Esophagus muscularis mucosa (tissue), 4 donors: Measurements from ENCODE around the gene CNPPD1. TPM values are rescaled to one million over a fixed set of nuclear protein-coding genes. Genes with fewer than 3 reads are reported as not detected.

Experiments used
- DNase-seq: peaks from one replicate; pipeline ENCODE4 v3.0.0-alpha.2; 2017; ENCODE audit errors: extremely low spot score
- H3K27ac ChIP-seq, 4 donors: fragments of 200-600 bp; sonication (generic); replicated peaks in 1 of 4; 1 replicate in 3 of 4; 2 replicates in 1 of 4; pipeline ENCODE4 v1.5.1; 2016 to 2019; ENCODE audit warnings: mild to moderate bottlenecking in 1 of 4
- H3K27me3 ChIP-seq, 4 donors: fragments of 200-600 bp; sonication (generic); one replicate each; pipeline versions ENCODE4 v1.5.1 to v1.6.0; 2016 to 2019
- H3K36me3 ChIP-seq, 4 donors: fragments of 200-600 bp; sonication (generic); one replicate each; pipeline ENCODE4 v1.5.1; 2016 to 2019
- H3K4me1 ChIP-seq, 4 donors: fragments of 200-600 bp; sonication (generic); one replicate each; pipeline ENCODE4 v1.5.1; 2016 to 2019
- H3K4me3 ChIP-seq, 4 donors: fragments of 200-600 bp; sonication (generic); 1 replicate in 2 of 4; 2 replicates in 2 of 4; pipeline ENCODE4 v1.5.1; 2016 to 2019; ENCODE audit warnings: mild to moderate bottlenecking in 4 of 4, moderate library complexity in 1 of 4
- H3K9me3 ChIP-seq, 4 donors: fragments of 200-600 bp; sonication (generic); 1 replicate in 3 of 4; 2 replicates in 1 of 4; pipeline ENCODE4 v1.5.1; 2016 to 2019
- EP300 ChIP-seq: sonication (generic); formaldehyde crosslinking; IDR thresholded peaks from one replicate; pipeline ENCODE4 v1.6.1; 2017; ENCODE audit warnings: antibody characterized with exemption
- POLR2A ChIP-seq: fragments of 450-650 bp; IDR thresholded peaks from one replicate; pipeline ENCODE4 v1.6.1; 2017; ENCODE audit warnings: antibody characterized with exemption, moderate library complexity, mild to moderate bottlenecking, low read depth
- POLR2AphosphoS5 ChIP-seq, 2 donors: sonication (generic); formaldehyde crosslinking; IDR thresholded peaks; one replicate each; pipeline ENCODE4 v1.6.1; 2017; ENCODE audit warnings: antibody characterized with exemption in 2 of 2
- WGBS: methylation state at CpG from one replicate; pipeline ENCODE4 v1.1.5; 2018; 5-methylcytosine and 5-hydroxymethylcytosine counted together
- intact Hi-C: fragments of 100-400 bp; cut with DNase I; formaldehyde crosslinking; loops from one replicate; pipeline ENCODE4 v1.15.1; 2023
- total RNA-seq, 4 donors: library from RNA; depleted of rRNA; stranded (reverse); fragments of >200 nt; gene quantifications; one replicate each; pipeline versions ENCODE4 v1.1.0 to v1.2.1, GENCODE V29; 2016
- TF ChIP-seq, protein P1 (sequence below), 3 experiments: fragments of 200-600 bp in 2 of 3; fragments of 450-650 bp in 1 of 3; sonication (generic) in 2 of 3; IDR thresholded peaks; one replicate each; pipeline ENCODE4 v1.5.1; 2017 to 2019; ENCODE audit warnings: antibody characterized with exemption in 3 of 3, mild to moderate bottlenecking in 2 of 3, moderate library complexity in 1 of 3

CNPPD1 gene
- total RNA-seq: 10 to 100 TPM; 41.9 to 98.0 (median 61.9) TPM

DNA sequence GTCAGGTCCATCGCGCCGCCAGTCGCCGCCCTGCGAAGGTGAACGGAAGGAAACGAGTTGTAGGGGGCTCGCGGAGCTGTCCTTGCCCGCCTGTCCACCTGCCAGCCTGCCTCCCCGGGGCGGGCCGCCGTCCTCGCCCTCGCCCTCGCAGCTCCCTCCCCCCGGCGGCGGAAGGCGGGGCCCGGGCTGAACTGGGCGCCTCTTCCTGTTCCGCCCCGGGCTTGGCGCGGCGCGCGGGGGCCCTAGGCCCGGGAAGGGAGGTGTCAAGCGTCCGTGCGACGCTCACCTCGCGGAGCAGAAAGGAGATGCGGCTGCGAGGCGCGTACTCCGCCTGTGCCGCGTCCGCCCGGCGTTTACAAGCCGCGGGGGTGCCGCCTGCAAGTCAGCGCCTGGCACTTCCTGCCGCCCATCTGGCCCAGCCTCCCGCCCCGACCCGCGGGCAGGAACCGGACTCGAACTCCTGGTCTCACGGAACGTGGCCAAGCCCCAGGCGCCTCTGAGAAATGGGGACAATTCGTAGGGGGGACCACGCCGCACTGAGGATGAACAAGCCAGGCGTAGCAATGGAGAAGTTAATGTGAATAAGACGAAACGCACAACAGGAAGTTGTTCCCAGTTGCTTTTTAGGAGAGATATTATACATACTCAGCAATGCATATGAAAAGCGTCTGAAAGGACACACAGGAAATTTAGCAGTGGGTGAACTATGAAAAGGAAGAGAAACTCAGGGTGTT, at the start of gene CNPPD1:
CNPPD1 (minus strand) TSS at position 108 of the 734 bp plus-strand sequence; CDS start at position 11, 97 bp downstream.
- TF ChIP-seq POLR2A (peak; percentile 93), POLR2AphosphoS5 (IDR thresholded peaks at IDR 0.05) (peak; percentile 96 to 98), EP300 (no peak)
- TF ChIP-seq, protein P1, sequence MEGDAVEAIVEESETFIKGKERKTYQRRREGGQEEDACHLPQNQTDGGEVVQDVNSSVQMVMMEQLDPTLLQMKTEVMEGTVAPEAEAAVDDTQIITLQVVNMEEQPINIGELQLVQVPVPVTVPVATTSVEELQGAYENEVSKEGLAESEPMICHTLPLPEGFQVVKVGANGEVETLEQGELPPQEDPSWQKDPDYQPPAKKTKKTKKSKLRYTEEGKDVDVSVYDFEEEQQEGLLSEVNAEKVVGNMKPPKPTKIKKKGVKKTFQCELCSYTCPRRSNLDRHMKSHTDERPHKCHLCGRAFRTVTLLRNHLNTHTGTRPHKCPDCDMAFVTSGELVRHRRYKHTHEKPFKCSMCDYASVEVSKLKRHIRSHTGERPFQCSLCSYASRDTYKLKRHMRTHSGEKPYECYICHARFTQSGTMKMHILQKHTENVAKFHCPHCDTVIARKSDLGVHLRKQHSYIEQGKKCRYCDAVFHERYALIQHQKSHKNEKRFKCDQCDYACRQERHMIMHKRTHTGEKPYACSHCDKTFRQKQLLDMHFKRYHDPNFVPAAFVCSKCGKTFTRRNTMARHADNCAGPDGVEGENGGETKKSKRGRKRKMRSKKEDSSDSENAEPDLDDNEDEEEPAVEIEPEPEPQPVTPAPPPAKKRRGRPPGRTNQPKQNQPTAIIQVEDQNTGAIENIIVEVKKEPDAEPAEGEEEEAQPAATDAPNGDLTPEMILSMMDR (IDR thresholded peaks at IDR 0.05): no peak
- peaks cover 44 to 61% (median 60%) of the 10 kb centered on the region in 4 donors for H3K36me3 ChIP-seq
- H3K27me3 ChIP-seq: no peaks in the 10 kb centered on the region
- 0% methylated on average over 10 of the region's 69 CpGs for WGBS
- H3K27ac ChIP-seq: peak within 1 kb of the TSS; percentile 95 to 100 (median 96)
- H3K9me3 ChIP-seq: no peaks in the 10 kb centered on the region
- DNase-seq: peak; percentile 94
- peak within 1 kb of the TSS; percentile 95 to 100 (median 96) for H3K4me3 ChIP-seq
- intact Hi-C loops: loop anchor here (10.0 kb wide), 1 partner anchor 208 kb away; the partner anchor contains the start of gene DNPEP
- peaks cover 25 to 59% (median 46%) of the 10 kb centered on the region in 4 donors for H3K4me1 ChIP-seq

DNA sequence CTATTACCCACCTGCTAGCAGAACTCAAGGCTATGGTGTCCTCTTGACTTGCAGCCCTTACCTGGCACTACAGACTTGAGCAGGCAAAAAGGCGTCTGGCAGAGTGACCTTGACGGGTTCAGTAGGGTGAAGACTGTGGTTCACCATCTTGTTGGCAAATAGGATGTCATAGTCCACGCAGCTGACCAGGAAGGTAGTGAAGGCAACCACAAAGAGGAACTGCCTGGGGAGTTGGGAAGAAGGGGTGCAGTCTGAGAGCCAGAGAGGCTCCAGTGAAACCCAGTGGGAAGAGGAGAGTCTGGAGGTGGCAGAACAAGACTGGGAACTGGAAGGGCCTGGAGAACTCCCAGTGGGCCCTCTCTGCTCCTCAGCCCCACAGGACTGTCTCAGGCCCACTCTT, 48.6 kb upstream of the CNPPD1 start:
- H3K4me3 ChIP-seq: no peak overlapping the region
- H3K27me3 ChIP-seq: no peaks in the 10 kb centered on the region
- H3K36me3 ChIP-seq: peaks cover 49 to 73% (median 69%) of the 10 kb centered on the region in 4 donors
- peaks cover 14 to 43% (median 23%) of the 10 kb centered on the region in 4 donors for H3K4me1 ChIP-seq
- TF ChIP-seq, protein P1 (IDR thresholded peaks at IDR 0.05): no peak
- TF ChIP-seq POLR2A (no peak), EP300 (no peak)
- intact Hi-C loops: no loop called here
- 90% methylated on average over 3 of the region's 3 CpGs for WGBS
- no peak overlapping the region for H3K27ac ChIP-seq
- no peak for DNase-seq
- no peaks in the 10 kb centered on the region for H3K9me3 ChIP-seq

DNA sequence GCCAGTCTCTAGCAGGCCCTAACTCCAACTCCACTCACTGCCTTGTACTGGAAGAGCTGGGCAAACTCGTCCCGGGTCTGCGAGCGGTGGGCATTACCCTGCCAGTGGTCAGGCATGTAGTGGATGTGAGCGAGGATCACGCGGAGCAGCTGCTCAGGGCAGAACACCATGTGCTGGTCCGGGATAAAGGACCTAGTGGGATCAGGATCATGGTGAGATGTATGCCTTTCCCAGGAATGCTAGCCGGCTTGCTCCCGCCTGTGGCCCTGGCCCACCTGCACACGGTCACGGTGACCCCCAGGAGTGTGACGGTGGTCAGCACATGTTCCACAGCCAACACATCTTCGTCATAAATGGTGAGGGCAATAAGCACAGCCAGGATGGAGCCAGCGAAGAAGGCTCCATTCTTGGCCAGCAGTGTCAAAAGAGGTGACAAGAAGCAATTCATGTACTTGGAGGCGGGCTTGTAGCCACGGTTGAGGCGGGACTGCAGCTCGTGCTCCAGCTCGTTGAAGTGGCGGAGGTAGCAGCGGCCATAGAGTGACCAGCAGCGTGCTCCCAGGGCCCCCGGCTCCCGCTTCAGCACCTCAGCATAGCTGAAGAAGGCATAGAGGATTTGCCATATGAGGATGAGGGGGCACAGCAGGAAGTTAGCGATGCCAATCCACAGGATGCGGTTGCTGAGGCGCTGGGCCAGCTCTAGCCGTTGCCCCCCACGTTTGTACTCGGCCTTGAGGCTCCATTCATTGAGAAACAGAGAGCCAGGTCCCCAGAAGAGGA, 47.3 kb upstream of the CNPPD1 start:
- peaks cover 55 to 83% (median 77%) of the 10 kb centered on the region in 4 donors for H3K36me3 ChIP-seq
- WGBS: 92% methylated on average over 30 of the region's 31 CpGs
- TF ChIP-seq, protein P1 (IDR thresholded peaks at IDR 0.05): no peak
- TF ChIP-seq POLR2A (no peak), EP300 (no peak), POLR2AphosphoS5 (IDR thresholded peaks at IDR 0.05) (no peak)
- H3K27ac ChIP-seq: no peak overlapping the region
- no peaks in the 10 kb centered on the region for H3K27me3 ChIP-seq
- no peaks in the 10 kb centered on the region for H3K9me3 ChIP-seq
- peaks cover 22 to 51% (median 33%) of the 10 kb centered on the region in 4 donors for H3K4me1 ChIP-seq
- intact Hi-C loops: no loop called here
- H3K4me3 ChIP-seq: no peak overlapping the region
- DNase-seq: no peak

DNA sequence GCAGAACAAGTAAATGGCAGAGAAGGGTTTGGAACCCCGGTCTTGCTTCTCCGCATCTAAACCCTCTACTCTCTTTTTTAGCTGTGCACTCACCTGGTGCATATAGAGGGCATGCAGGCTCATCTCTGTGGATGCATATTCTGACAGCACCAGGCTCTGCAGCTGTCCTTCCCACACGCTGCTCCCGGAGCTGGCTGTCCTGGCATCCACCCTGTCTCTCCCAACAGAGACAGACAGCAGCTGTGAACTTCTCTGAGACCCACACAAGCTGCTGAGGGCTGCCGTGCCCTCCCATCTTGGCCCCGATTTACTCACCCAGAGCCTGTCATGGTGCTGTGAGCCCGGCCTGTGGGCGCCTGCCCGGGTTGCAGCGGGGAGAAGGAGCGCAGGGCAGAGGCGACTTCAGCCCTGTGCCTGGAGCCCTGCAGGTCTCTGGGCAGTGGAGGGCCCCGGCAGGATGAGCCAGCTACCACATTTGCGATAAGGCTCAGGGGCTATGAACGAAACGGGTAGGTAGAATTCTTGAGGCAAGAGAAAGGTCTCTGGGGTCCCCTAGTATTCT, 45.3 kb upstream of the CNPPD1 start:
- H3K4me1 ChIP-seq: peaks cover 27 to 49% (median 33%) of the 10 kb centered on the region in 4 donors
- no peak for DNase-seq
- H3K27ac ChIP-seq: no peak overlapping the region
- H3K4me3 ChIP-seq: no peak overlapping the region
- intact Hi-C loops: no loop called here
- peaks cover 55 to 76% (median 75%) of the 10 kb centered on the region in 4 donors for H3K36me3 ChIP-seq
- TF ChIP-seq EP300 (no peak), POLR2AphosphoS5 (IDR thresholded peaks at IDR 0.05) (no peak), POLR2A (no peak)
- TF ChIP-seq, protein P1 (IDR thresholded peaks at IDR 0.05): no peak
- no peaks in the 10 kb centered on the region for H3K27me3 ChIP-seq
- no peaks in the 10 kb centered on the region for H3K9me3 ChIP-seq
- WGBS: 89% methylated on average over 13 of the region's 16 CpGs
